HepG2 (cell line): ENCODE measurements around the gene WDR87. TPM values are rescaled to one million over a fixed set of nuclear protein-coding genes. Genes with fewer than 3 reads are reported as not detected.
A peak's percentile ranks its signal among the peaks of the same experiment; 100 is the strongest.

ENCODE experiments used
- ATAC-seq: fragments of 200-7000 bp; cut with Tn5 transposase; 3 replicates; pipeline ENCODE4 v1.9.1; 2020; ENCODE audit warnings: mild to moderate bottlenecking, moderate library complexity
- BruUV-seq: library from RNA; stranded (reverse); fragments of 400-500 nt; replicated peaks from 2 replicates; lab custom pipeline; 2021; lab: Mats Ljungman, UMichigan
- CTCF ChIA-PET: fragments of 300-600 bp; formaldehyde crosslinking; extraction: SDS; loops from one replicate; lab custom pipeline; 2021; ENCODE audit warnings: low total read pairs, inconsistent platforms, low intra/inter-chr PET ratio; lab: Yijun Ruan, JAX
- POLR2A ChIA-PET: fragments of 350-600 bp; sonication (Branson Sonifier 250); formaldehyde crosslinking; loops from one replicate; lab custom pipeline; 2020; ENCODE audit warnings: antibody characterized with exemption, inconsistent platforms; lab: Yijun Ruan, JAX
- DNase-seq: peaks from one replicate; pipeline ENCODE4 v3.0.0-alpha.2; 2015; ENCODE audit warnings: low spot score
- FAIRE-seq: peaks from 3 replicates; lab custom pipeline; 2011; peaks lifted over from hg19 to GRCh38; lab: Jason Lieb, UNC
- H2AFZ ChIP-seq: one replicate; pipeline ENCODE4 v1.6.1; 2011; ENCODE audit warnings: low read length, inconsistent platforms
- H3K27ac ChIP-seq: fragments of 300-600 bp; 3 replicates; pipeline ENCODE4 v1.8.0; 2011; ENCODE audit warnings: mixed run types, mild to moderate bottlenecking, mixed read lengths, low read length, inconsistent platforms; ENCODE audit not compliant: insufficient read depth; ENCODE audit errors: extremely low read length
- H3K27me3 ChIP-seq, 2 experiments: fragments of 200-600 bp in 1 of 2; 2 replicates in 1 of 2; 3 replicates in 1 of 2; pipeline versions ENCODE4 v1.6.0 to v1.8.0; 2011; ENCODE audit warnings: low read length in 2 of 2, mild to moderate bottlenecking in 2 of 2, moderate library complexity in 2 of 2, inconsistent platforms in 1 of 2; ENCODE audit not compliant: insufficient read depth in 2 of 2, control insufficient read depth in 1 of 2
- H3K36me3 ChIP-seq, 2 experiments: fragments of 200-600 bp in 1 of 2; replicated peaks in 1 of 2; 2 replicates in 1 of 2; 3 replicates in 1 of 2; pipeline versions ENCODE4 v1.5.1 to v1.8.0; 2011; ENCODE audit warnings: low read length in 2 of 2, inconsistent platforms in 1 of 2; ENCODE audit not compliant: insufficient read depth in 2 of 2, control insufficient read depth in 1 of 2
- H3K4me1 ChIP-seq: 2 replicates; pipeline ENCODE4 v1.5.1; 2012; ENCODE audit warnings: low read length, inconsistent platforms; ENCODE audit not compliant: insufficient read depth
- H3K4me2 ChIP-seq: 2 replicates; pipeline ENCODE4 v1.6.0; 2011; ENCODE audit warnings: low read depth, low read length, inconsistent platforms
- H3K4me3 ChIP-seq, 3 experiments: fragments of 200-600 bp in 1 of 3; sonication (generic), shearing (Covaris generic) in 1 of 3; replicated peaks in 1 of 3; 2 replicates each; pipeline ENCODE4 v1.5.1; 2011 to 2016; ENCODE audit warnings: low read length in 3 of 3, inconsistent platforms in 2 of 3, low read depth in 2 of 3, mild to moderate bottlenecking in 2 of 3, control low read depth in 1 of 3, mixed read lengths in 1 of 3; ENCODE audit not compliant: insufficient read depth in 1 of 3
- H3K79me2 ChIP-seq: one replicate; pipeline ENCODE4 v1.6.1; 2011; ENCODE audit warnings: low read length, inconsistent platforms; ENCODE audit not compliant: insufficient read depth
- H3K9ac ChIP-seq: 2 replicates; pipeline ENCODE4 v1.6.0; 2011; ENCODE audit warnings: mild to moderate bottlenecking, low read depth, low read length, inconsistent platforms; ENCODE audit not compliant: insufficient read depth
- H3K9me3 ChIP-seq: 2 replicates; pipeline ENCODE4 v1.5.1; 2012; ENCODE audit warnings: mild to moderate bottlenecking, low read length
- H4K20me1 ChIP-seq: 2 replicates; pipeline ENCODE4 v1.6.0; 2011; ENCODE audit warnings: inconsistent platforms, mild to moderate bottlenecking, low read length, moderate library complexity; ENCODE audit not compliant: insufficient read depth
- CBX1 ChIP-seq: IDR thresholded peaks from one replicate; pipeline ENCODE4 v1.6.1; 2016; ENCODE audit warnings: antibody characterized with exemption, low read depth
- FOXP1 ChIP-seq, 2 experiments: fragments of 450-650 bp in 1 of 2; IDR thresholded peaks; 2 replicates each; pipeline ENCODE4 v1.6.1; 2017 to 2018; ENCODE audit warnings: antibody characterized with exemption in 1 of 2
- LCORL ChIP-seq, 2 experiments: fragments of 450-650 bp in 1 of 2; sonication (generic) in 1 of 2; formaldehyde crosslinking in 1 of 2; IDR thresholded peaks; 2 replicates each; pipeline versions ENCODE4 v1.5.0 to v1.6.1; 2017 to 2020; ENCODE audit warnings: antibody characterized with exemption in 1 of 2, missing genetic modification reagents in 1 of 2
- NR2F6 ChIP-seq, 2 experiments: IDR thresholded peaks; 2 replicates each; pipeline ENCODE4 v1.6.1; 2016; ENCODE audit warnings: antibody characterized with exemption in 1 of 2, mild to moderate bottlenecking in 1 of 2
- POLR2AphosphoS5 ChIP-seq: IDR thresholded peaks from 2 replicates; pipeline ENCODE4 v1.6.1; 2012; ENCODE audit warnings: low read depth, low read length
- PREB ChIP-seq: sonication (generic); formaldehyde crosslinking; IDR thresholded peaks from 2 replicates; pipeline ENCODE4 v1.4.0; 2020; ENCODE audit warnings: missing genetic modification reagents
- SOX5 ChIP-seq: IDR thresholded peaks from 2 replicates; pipeline ENCODE4 v1.6.1; 2016; ENCODE audit warnings: borderline replicate concordance
- TCF7 ChIP-seq: sonication (generic); IDR thresholded peaks from 2 replicates; pipeline ENCODE4 v1.6.1; 2016; ENCODE audit warnings: antibody characterized with exemption, low read depth
- ZBTB2 ChIP-seq: sonication (generic); formaldehyde crosslinking; IDR thresholded peaks from 2 replicates; pipeline ENCODE4 v1.8.0; 2022; ENCODE audit warnings: low read depth, missing genetic modification reagents
- ZNF24 ChIP-seq: fragments of 450-650 bp; IDR thresholded peaks from 2 replicates; pipeline ENCODE4 v1.6.1; 2017; ENCODE audit warnings: antibody characterized with exemption, mild to moderate bottlenecking
- ZNF253 ChIP-seq: sonication (generic); formaldehyde crosslinking; IDR thresholded peaks from 2 replicates; pipeline ENCODE4 v1.8.0; 2022; ENCODE audit warnings: mild to moderate bottlenecking, missing genetic modification reagents, borderline replicate concordance
- ZNF331 ChIP-seq: sonication (generic); formaldehyde crosslinking; IDR thresholded peaks from 2 replicates; pipeline ENCODE4 v1.4.0; 2020; ENCODE audit warnings: missing genetic modification reagents
- ZNF446 ChIP-seq: sonication (generic); formaldehyde crosslinking; IDR thresholded peaks from 2 replicates; pipeline ENCODE4 v1.5.0; 2020; ENCODE audit warnings: mild to moderate bottlenecking, missing genetic modification reagents
- ZNF576 ChIP-seq: sonication (generic); formaldehyde crosslinking; IDR thresholded peaks from 2 replicates; pipeline ENCODE4 v1.4.0; 2020; ENCODE audit warnings: mild to moderate bottlenecking, missing genetic modification reagents
- ZNF710 ChIP-seq: sonication (generic); formaldehyde crosslinking; IDR thresholded peaks from 2 replicates; pipeline ENCODE4 v1.5.0; 2020; ENCODE audit warnings: mild to moderate bottlenecking, missing genetic modification reagents, borderline replicate concordance
- ZSCAN5A ChIP-seq: sonication (generic); formaldehyde crosslinking; IDR thresholded peaks from 2 replicates; pipeline ENCODE4 v1.8.0; 2022; ENCODE audit warnings: mild to moderate bottlenecking, missing genetic modification reagents, borderline replicate concordance
- WGBS: methylation state at CpG from one replicate; pipeline ENCODE4 v1.1.6; 2017; ENCODE audit warnings: low lambda C conversion rate; 5-methylcytosine and 5-hydroxymethylcytosine counted together
- in situ Hi-C: cut with HindIII; loops from 2 replicates; pipeline ENCODE4 v1.10.0; 2017; ENCODE audit warnings: low pct_unique_long_range_greater_than_20kb; ENCODE audit not compliant: extremely low pct_ligation_motif_present
- intact Hi-C: fragments of 100-400 bp; cut with micrococcal nuclease; formaldehyde crosslinking; loops from one replicate; pipeline ENCODE4 v1.10.0; 2022; ENCODE audit not compliant: unreplicated experiment
- polyA plus RNA-seq, 8 experiments: library from polyadenylated mRNA; depleted of rRNA in 3 of 8; stranded (reverse) in 7 of 8; unstranded in 1 of 8; fragments of >200 nt; fragmentation: Illumina TruSeq in 4 of 8; extraction: Trizol in 4 of 8; gene quantifications; 2 replicates each; pipeline versions ENCODE4 v1.2.1 to v1.2.3, GENCODE V29; 2011 to 2016; ENCODE audit warnings: low read depth in 4 of 8, missing spikeins in 1 of 8, mixed read lengths in 1 of 8; ENCODE audit not compliant: insufficient read depth in 1 of 8
- total RNA-seq, 5 experiments: library from RNA; depleted of rRNA; stranded (reverse); fragments of >200 nt; fragmentation: Illumina TruSeq; extraction: Trizol; gene quantifications; 2 replicates each; pipeline ENCODE4 v1.2.3, GENCODE V29; 2016; ENCODE audit warnings: low read depth in 1 of 5

The WDR87 gene
- total and polyA plus RNA-seq, 2 of the 13 experiments (the other 11 are each of a cell fraction or from before 2014, with no cell fraction given): not detected

- TF ChIP-seq TCF7 (no peak), NR2F6 (IDR thresholded peaks at IDR 0.05) (no peak), NR2F6 (CRISPR knock-in tag; IDR thresholded peaks at IDR 0.05) (no peak)
Measured at GRCh38 chr19:37942516-37942902, 36.1 kb upstream of the WDR87 start (continued).

- BruUV-seq: no TSS peak
- POLR2A ChIA-PET: interaction anchor here (1.0 to 1.3 kb wide), 2 partner anchors 10 kb away, joined by 3 to 9 read pairs; no protein-coding TSS in a partner anchor
- Histone ChIP-seq H3K79me2 (peaks cover 18% of the 10 kb centered on the region), H3K9ac (no peak overlapping the region), H3K4me2 (peak overlapping the region; percentile 48), H3K36me3 (no peaks in the 10 kb centered on the region; a peak in 1 of 5 replicates), H3K27ac (peak overlapping the region; percentile 30), H3K9me3 (no peaks in the 10 kb centered on the region), H3K4me3 (no peak overlapping the region), H2AFZ (no peak overlapping the region), H4K20me1 (no peaks in the 10 kb centered on the region), H3K4me1 (peaks cover 35% of the 10 kb centered on the region), H3K27me3 (no peaks in the 10 kb centered on the region; a peak in 1 of 5 replicates)
- peak; percentile 57 for DNase-seq
- in situ Hi-C loops (no loop called here), intact Hi-C loops (loop anchor here (2.0 kb wide), 1 partner anchor 35 kb away; the partner anchor contains the start of genes SIPA1L3 and WDR87)
- no peak for FAIRE-seq
- WGBS: 45% methylated on average over 11 of the region's 12 CpGs
- CTCF ChIA-PET: no interaction called here
- ATAC-seq: peak; percentile 56
- TF ChIP-seq ZNF331 (no peak), POLR2AphosphoS5 (no peak), ZBTB2 (CRISPR knock-in tag) (no peak), LCORL (IDR thresholded peaks at IDR 0.05) (no peak), LCORL (CRISPR knock-in tag; IDR thresholded peaks at IDR 0.05) (no peak), CBX1 (no peak), FOXP1 (IDR thresholded peaks at IDR 0.05) (no peak), FOXP1 (CRISPR knock-in tag; IDR thresholded peaks at IDR 0.05) (0 out of 2 replicates have a peak, but pooled peaks have one; percentile 3), ZNF446 (CRISPR knock-in tag) (no peak), ZNF253 (CRISPR knock-in tag) (no peak), ZNF576 (CRISPR knock-in tag) (no peak), PREB (CRISPR knock-in tag) (no peak), ZNF24 (peak; percentile 88), ZSCAN5A (CRISPR knock-in tag) (no peak), SOX5 (CRISPR knock-in tag) (peak; percentile 59; the same call in 1 of the 2 replicates), ZNF710 (CRISPR knock-in tag) (peak; percentile 91; the same call in 1 of the 2 replicates)
Measured at GRCh38 chr19:37941782-37942515, 35.6 kb upstream of the WDR87 start.
